Breast epithelium (tissue), 3 donors: ENCODE data around the gene PCARE.

ENCODE experiments used
- CTCF ChIP-seq, 3 donors: fragments of 450-650 bp; IDR thresholded peaks; one replicate each; pipeline ENCODE4 v1.5.1; 2016 to 2017; ENCODE audit warnings: antibody characterized with exemption in 3 of 3, mild to moderate bottlenecking in 3 of 3, moderate library complexity in 3 of 3
- POLR2A ChIP-seq: fragments of 450-650 bp; IDR thresholded peaks from one replicate; pipeline ENCODE4 v1.6.1; 2016; ENCODE audit warnings: antibody characterized with exemption, mild to moderate bottlenecking, moderate library complexity

GRCh38 chr2:29035016-29035745, 39.1 kb downstream of the PCARE start:
- TF ChIP-seq CTCF (IDR thresholded peaks at IDR 0.05) = no peak
- TF ChIP-seq POLR2A = no peak
